T-helper 1 cell treated with Interleukin-12 subunit alpha and Interleukin-12 subunit beta and Interleukin-4 antibody, amounts not matched to agents 30 ng/mL and 1 ng/mL, for 36 hours (primary cell): ENCODE measurements around the gene ZDHHC23. TPM values are rescaled to one million over a fixed set of nuclear protein-coding genes. Genes with fewer than 3 reads are reported as not detected.

Source experiments
- intact Hi-C: fragments of 100-400 bp; cut with micrococcal nuclease; formaldehyde crosslinking; loops from one replicate; pipeline ENCODE4 v1.15.1; 2024
- total RNA-seq: library from RNA; stranded (reverse); gene quantifications from 2 replicates; pipeline ENCODE4 v1.2.3, GENCODE V29; 2022

The ZDHHC23 gene
- total RNA-seq, 1 donor from 2014 or later: 1.8 TPM

DNA sequence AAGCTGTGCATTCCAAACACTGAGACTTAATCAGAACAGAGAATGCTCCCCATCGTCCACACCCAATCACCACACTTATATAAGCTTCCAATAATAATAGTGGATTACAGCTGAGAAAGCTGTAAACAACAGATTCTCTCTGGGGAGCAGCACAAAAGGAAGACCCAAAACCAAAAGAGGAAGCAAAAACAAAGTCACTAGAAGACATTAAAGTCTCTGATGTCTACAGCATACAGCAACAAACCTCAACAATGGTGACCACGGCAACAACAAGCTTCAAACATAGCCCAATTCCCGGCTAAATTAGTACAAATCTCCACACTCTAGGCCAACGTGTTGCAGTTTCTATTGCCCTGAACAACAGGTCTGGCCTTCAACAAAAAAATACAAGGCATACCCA lies 37.7 kb downstream of the ZDHHC23 start:
- intact Hi-C loops: no loop called here

DNA sequence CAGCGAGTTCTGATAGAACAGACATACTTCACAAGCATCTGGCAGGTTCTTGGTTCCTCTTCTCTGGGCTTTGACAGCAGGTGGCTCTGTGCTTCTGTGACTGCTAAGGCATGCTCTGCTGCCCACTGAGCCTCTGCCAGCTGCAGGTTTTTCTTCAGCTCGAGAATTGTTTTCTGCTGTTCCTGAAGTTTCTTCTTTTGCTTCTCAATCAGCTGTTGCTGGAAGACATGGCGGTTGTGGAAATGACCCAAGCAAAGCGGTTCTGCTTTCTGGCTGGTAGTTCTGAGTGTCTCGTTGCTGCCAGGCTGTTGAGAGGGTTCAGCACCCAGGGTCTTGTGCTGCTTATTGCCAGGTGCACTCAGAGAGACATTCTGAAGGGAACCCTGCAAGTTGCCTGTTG lies 57.7 kb downstream of the ZDHHC23 start:
- intact Hi-C loops: no loop called here

DNA sequence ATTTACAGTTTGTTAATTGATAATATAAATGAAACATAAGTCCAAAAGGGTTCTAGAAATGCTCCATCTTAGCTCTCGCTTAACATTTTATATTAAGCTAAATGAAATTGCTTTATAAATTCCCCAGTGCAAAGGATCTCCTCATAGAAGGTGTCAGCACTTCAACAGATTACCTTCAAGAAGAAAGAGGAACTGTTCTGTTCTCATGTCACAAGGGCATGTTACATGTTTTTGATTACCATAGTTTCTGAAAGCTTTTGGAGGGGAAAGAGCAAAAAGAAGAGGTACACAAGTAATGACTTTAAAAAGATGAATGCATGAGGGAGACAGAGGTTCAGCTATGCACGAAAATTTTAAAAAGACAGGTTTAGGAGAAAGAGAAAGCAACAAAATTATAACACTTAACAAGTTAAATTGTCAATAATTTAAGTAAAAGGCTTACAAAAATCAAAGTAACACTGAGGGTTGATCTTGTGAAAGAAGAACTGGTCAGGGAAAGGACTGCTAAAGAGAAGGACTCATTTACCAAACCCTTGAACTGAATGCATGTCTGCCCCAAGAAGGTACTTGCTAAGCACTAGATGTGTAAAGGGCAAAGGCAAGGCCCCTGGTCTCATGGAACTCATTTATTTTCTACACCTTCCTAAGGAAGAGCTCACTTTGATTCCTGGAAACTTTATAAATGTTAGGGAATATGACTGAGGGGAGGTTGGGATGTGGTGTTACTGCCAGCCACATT lies 63.4 kb downstream of the ZDHHC23 start:
- intact Hi-C loops: no loop called here

Other genes starting within 250 kb of the ZDHHC23 start
- gene NAA50, start 201.8 kb upstream of the ZDHHC23 start, total RNA-seq: 96.3 and 108 TPM in 2 replicates
- gene ATP6V1A, start 201.0 kb upstream of the ZDHHC23 start, total RNA-seq: 45.8 and 46.6 TPM in 2 replicates
- 0.51 and 0.59 TPM in 2 replicates for gene GRAMD1C, start 109.2 kb upstream of the ZDHHC23 start, total RNA-seq
- gene CCDC191, start 108.5 kb downstream of the ZDHHC23 start, total RNA-seq: 2.6 and 3.6 TPM in 2 replicates
- 32.9 and 36.5 TPM in 2 replicates for gene QTRT2, start 108.7 kb downstream of the ZDHHC23 start, total RNA-seq
- not detected in 2 replicates for gene DRD3, start 231.0 kb downstream of the ZDHHC23 start, total RNA-seq